Neuronal stem cell (in vitro differentiated cells): ENCODE results near the gene PLD5.
"Not testable (repeated sequence)": the region's sequence is repeated elsewhere in the genome, so short reads cannot be mapped to it uniquely, and the experiment has no call there.

Experiments used
- DNase-seq: peaks from one replicate; pipeline ENCODE4 v3.0.0-alpha.2; 2013; ENCODE audit warnings: low spot score
- H2AFZ ChIP-seq: one replicate; pipeline ENCODE4 v1.6.1; 2013; ENCODE audit warnings: mild to moderate bottlenecking, low read length, inconsistent platforms
- H2AK5ac ChIP-seq: 2 replicates; pipeline ENCODE4 v1.6.1; 2013; ENCODE audit warnings: low read depth, mild to moderate bottlenecking, inconsistent platforms, low read length, moderate library complexity, mixed read lengths
- H2BK120ac ChIP-seq: 2 replicates; pipeline ENCODE4 v1.6.1; 2013; ENCODE audit warnings: low read depth, mild to moderate bottlenecking, inconsistent platforms, low read length, moderate library complexity, mixed read lengths
- H2BK12ac ChIP-seq: one replicate; pipeline ENCODE4 v1.6.1; 2013; ENCODE audit warnings: low read length, inconsistent platforms
- H2BK15ac ChIP-seq: 2 replicates; pipeline ENCODE4 v1.6.1; 2013; ENCODE audit warnings: mild to moderate bottlenecking, low read length, inconsistent platforms, mixed read lengths
- H2BK5ac ChIP-seq: one replicate; pipeline ENCODE4 v1.6.1; 2013; ENCODE audit warnings: inconsistent platforms, mild to moderate bottlenecking, low read length, moderate library complexity
- H3K14ac ChIP-seq: one replicate; pipeline ENCODE4 v1.6.1; 2013; ENCODE audit warnings: low read length, inconsistent platforms
- H3K18ac ChIP-seq: 2 replicates; pipeline ENCODE4 v1.6.1; 2013; ENCODE audit warnings: low read length, inconsistent platforms
- H3K23ac ChIP-seq: 2 replicates; pipeline ENCODE4 v1.6.1; 2013; ENCODE audit warnings: low read depth, mild to moderate bottlenecking, mixed read lengths, low read length, inconsistent platforms; ENCODE audit not compliant: poor library complexity
- H3K27ac ChIP-seq: replicated peaks from 3 replicates; pipeline ENCODE4 v1.5.1; 2013; ENCODE audit warnings: low read length, inconsistent platforms
- H3K27me3 ChIP-seq, 3 experiments: 2 replicates each; pipeline ENCODE4 v1.6.1; 2013; ENCODE audit warnings: low read length in 3 of 3, mild to moderate bottlenecking in 2 of 3, inconsistent platforms in 1 of 3, low read depth in 1 of 3, mixed read lengths in 1 of 3, moderate library complexity in 1 of 3; ENCODE audit not compliant: control insufficient read depth in 3 of 3, insufficient read depth in 3 of 3
- H3K36me3 ChIP-seq, 2 donors: replicated peaks in 1 of 2; 2 replicates each; pipeline ENCODE4 v1.6.1; 2013; ENCODE audit warnings: low read length in 2 of 2; ENCODE audit not compliant: control insufficient read depth in 2 of 2, insufficient read depth in 2 of 2
- H3K4ac ChIP-seq: 2 replicates; pipeline ENCODE4 v1.6.1; 2013; ENCODE audit warnings: inconsistent platforms, mild to moderate bottlenecking, low read length, moderate library complexity
- H3K4me1 ChIP-seq, 2 donors: 1 replicate in 1 of 2; 2 replicates in 1 of 2; pipeline ENCODE4 v1.6.1; 2013; ENCODE audit warnings: low read length in 2 of 2, low read depth in 1 of 2; ENCODE audit not compliant: control insufficient read depth in 2 of 2, insufficient read depth in 1 of 2
- H3K4me2 ChIP-seq: one replicate; pipeline ENCODE4 v1.6.1; 2013; ENCODE audit warnings: mild to moderate bottlenecking, low read length, inconsistent platforms; ENCODE audit not compliant: insufficient read depth, poor library complexity, severe bottlenecking
- H3K4me3 ChIP-seq, 2 donors: 2 replicates each; pipeline ENCODE4 v1.5.1; 2013; ENCODE audit warnings: low read length in 2 of 2, mild to moderate bottlenecking in 2 of 2, inconsistent platforms in 1 of 2, moderate library complexity in 1 of 2
- H3K79me1 ChIP-seq: one replicate; pipeline ENCODE4 v1.6.1; 2013; ENCODE audit warnings: low read depth, mild to moderate bottlenecking, inconsistent platforms, low read length, moderate library complexity
- H3K9ac ChIP-seq: one replicate; pipeline ENCODE4 v1.6.1; 2013; ENCODE audit warnings: mild to moderate bottlenecking, low read depth, low read length, inconsistent platforms; ENCODE audit not compliant: poor library complexity
- H3K9me3 ChIP-seq, 2 donors: replicated peaks in 1 of 2; 2 replicates each; pipeline versions ENCODE3 to v1.6.1; 2013; ENCODE audit warnings: low read length in 2 of 2, mild to moderate bottlenecking in 2 of 2, inconsistent platforms in 1 of 2, low read depth in 1 of 2, mixed read lengths in 1 of 2, moderate library complexity in 1 of 2; ENCODE audit not compliant: control insufficient read depth in 2 of 2, insufficient read depth in 1 of 2
- H4K8ac ChIP-seq: one replicate; pipeline ENCODE4 v1.6.1; 2013; ENCODE audit warnings: low read depth, mild to moderate bottlenecking, inconsistent platforms, low read length, moderate library complexity
- H4K91ac ChIP-seq: one replicate; pipeline ENCODE4 v1.6.1; 2013; ENCODE audit warnings: low read length, low read depth, mild to moderate bottlenecking, inconsistent platforms; ENCODE audit not compliant: poor library complexity
- WGBS, 2 donors: extraction: QIAGEN DNeasy Blood & Tissue Kit; methylation state at CpG; one replicate each; pipeline ENCODE4 v1.1.7; 2013; ENCODE audit warnings: missing lambda C conversion rate in 2 of 2, mixed read lengths in 1 of 2; ENCODE audit not compliant: insufficient read length in 2 of 2, insufficient replicate concordance in 1 of 2; ENCODE audit errors: extremely low coverage in 2 of 2; 5-methylcytosine and 5-hydroxymethylcytosine counted together

Gene PLD5

GRCh38 chr1:242459740-242460139 is 64.8 kb downstream of the PLD5 start:
- not testable (repeated sequence) for H4K8ac ChIP-seq, DNase-seq, H3K18ac ChIP-seq, H3K27ac ChIP-seq, H3K27me3 ChIP-seq, H3K9ac ChIP-seq, H4K91ac ChIP-seq, H3K4me2 ChIP-seq, H3K4ac ChIP-seq, H2BK12ac ChIP-seq, H3K9me3 ChIP-seq, H2AFZ ChIP-seq, H3K14ac ChIP-seq, H2AK5ac ChIP-seq, H3K23ac ChIP-seq, H3K79me1 ChIP-seq, H2BK15ac ChIP-seq, H3K36me3 ChIP-seq, H3K4me1 ChIP-seq, H2BK5ac ChIP-seq, H2BK120ac ChIP-seq, H3K4me3 ChIP-seq
- no CpG with 5 or more reads among the region's 5 CpGs for WGBS, 2 donors

- Histone ChIP-seq H4K91ac (no peak overlapping the region), H3K18ac (no peak overlapping the region), H3K9me3 (no peaks in the 10 kb centered on the region), H2AK5ac (no peak overlapping the region), H3K27ac (no peak overlapping the region), H3K79me1 (no peaks in the 10 kb centered on the region), H4K8ac (no peak overlapping the region), H2BK5ac (no peak overlapping the region), H3K27me3 (no peaks in the 10 kb centered on the region), H3K4me1 (no peaks in the 10 kb centered on the region), H3K4me2 (no peak overlapping the region), H3K14ac (no peak overlapping the region), H3K9ac (no peak overlapping the region), H2BK120ac (no peak overlapping the region), H3K4ac (no peak overlapping the region), H2BK12ac (no peak overlapping the region), H2BK15ac (no peak overlapping the region), H3K4me3 (no peak overlapping the region), H2AFZ (no peak overlapping the region), H3K36me3 (no peaks in the 10 kb centered on the region), H3K23ac (no peak overlapping the region)
- no peak for DNase-seq
- WGBS, 2 donors = no CpG with 5 or more reads among the region's 11 CpGs
Observed at GRCh38 chr1:242456726-242457269, 67.7 kb downstream of the PLD5 start.

- H3K4me2 ChIP-seq = no peak overlapping the region
- no peak overlapping the region for H3K18ac ChIP-seq
- no peak overlapping the region for H2BK15ac ChIP-seq
- no peaks in the 10 kb centered on the region for H3K4me1 ChIP-seq
- H2BK5ac ChIP-seq = no peak overlapping the region
- no peaks in the 10 kb centered on the region for H3K36me3 ChIP-seq
- H3K4ac ChIP-seq = no peak overlapping the region
- no peak overlapping the region for H2BK120ac ChIP-seq
- no peak overlapping the region for H4K8ac ChIP-seq
- no peak overlapping the region for H3K23ac ChIP-seq
- no CpG with 5 or more reads among the region's 1 CpG for WGBS, 2 donors
- no peak overlapping the region for H4K91ac ChIP-seq
- H3K27ac ChIP-seq = no peak overlapping the region
- H3K4me3 ChIP-seq = no peak overlapping the region
- H2BK12ac ChIP-seq = no peak overlapping the region
- H3K27me3 ChIP-seq = no peaks in the 10 kb centered on the region
- H3K14ac ChIP-seq = no peak overlapping the region
- no peak for DNase-seq
- no peak overlapping the region for H3K9ac ChIP-seq
- no peaks in the 10 kb centered on the region for H3K9me3 ChIP-seq
- H2AK5ac ChIP-seq = no peak overlapping the region
- no peak overlapping the region for H2AFZ ChIP-seq
- H3K79me1 ChIP-seq = no peaks in the 10 kb centered on the region
Observed at GRCh38 chr1:242455052-242455361, 69.5 kb downstream of the PLD5 start.

DNA sequence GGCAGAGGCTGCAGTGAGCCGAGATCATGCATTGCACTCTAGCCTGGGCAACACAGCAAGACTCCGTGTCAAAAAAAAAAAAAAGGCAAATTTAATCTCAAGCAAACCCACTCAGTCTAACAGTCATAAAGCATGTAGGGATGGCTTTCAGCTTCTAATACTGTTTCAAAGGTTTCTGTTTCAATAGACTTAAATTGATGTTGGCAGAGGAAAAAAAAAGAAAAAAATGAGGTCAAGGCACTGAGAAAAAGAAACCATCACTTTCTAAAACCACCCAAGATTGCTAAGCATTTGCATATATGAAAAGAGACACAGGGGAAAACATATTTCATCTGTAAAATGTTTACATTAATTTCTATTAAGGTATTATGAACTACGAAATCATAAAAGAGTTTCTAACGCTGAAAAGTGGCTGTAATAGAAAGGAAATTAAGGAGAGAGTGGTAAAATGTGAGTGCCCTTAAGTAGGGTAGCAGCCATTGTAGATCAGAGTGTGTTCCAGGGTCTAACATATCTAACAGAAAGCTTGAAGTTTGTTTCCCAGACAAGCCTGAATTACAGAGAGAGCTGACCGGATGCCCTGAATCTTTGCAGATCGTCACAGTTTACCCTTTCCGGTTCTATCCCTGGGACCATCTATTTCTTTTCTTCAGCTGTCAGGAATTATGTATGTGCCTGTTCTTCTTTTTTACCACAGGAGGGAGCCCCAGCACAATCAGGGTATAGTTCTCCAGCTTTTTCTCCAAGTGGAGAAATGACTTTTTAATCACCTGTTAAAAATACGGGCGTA is 70.0 kb downstream of the PLD5 start:
- no peak overlapping the region for H4K91ac ChIP-seq
- H2AK5ac ChIP-seq = no peak overlapping the region
- H3K79me1 ChIP-seq = no peaks in the 10 kb centered on the region
- H3K4me3 ChIP-seq = no peak overlapping the region
- H3K14ac ChIP-seq = no peak overlapping the region
- H3K4me2 ChIP-seq = no peak overlapping the region
- H3K4ac ChIP-seq = no peak overlapping the region
- no peaks in the 10 kb centered on the region for H3K9me3 ChIP-seq
- no peak overlapping the region for H4K8ac ChIP-seq
- H3K36me3 ChIP-seq = no peaks in the 10 kb centered on the region
- no peak overlapping the region for H3K27ac ChIP-seq
- H2BK12ac ChIP-seq = no peak overlapping the region
- no peak overlapping the region for H2BK15ac ChIP-seq
- peak; percentile 49 for DNase-seq
- no peak overlapping the region for H3K9ac ChIP-seq
- H2BK120ac ChIP-seq = no peak overlapping the region
- no peak overlapping the region for H3K18ac ChIP-seq
- H3K23ac ChIP-seq = no peak overlapping the region
- H3K4me1 ChIP-seq = peaks cover 0 to 3% of the 10 kb centered on the region in 2 donors
- H2BK5ac ChIP-seq = no peak overlapping the region
- peak overlapping the region; percentile 75 for H2AFZ ChIP-seq
- H3K27me3 ChIP-seq = no peaks in the 10 kb centered on the region
- no CpG with 5 or more reads among the region's 9 CpGs for WGBS, 2 donors
